Measurements from ENCODE around the gene ENKD1.

Gene ENKD1

GRCh38 chr16:67708368-67708771 lies 41.8 kb upstream of the ENKD1 start:
- H3K4me3 ChIP-seq (ENCODE audit: low read depth, low read length) = no peak overlapping the region
- no peak for TF ChIP-seq CTCF (conservative IDR thresholded peaks at IDR 0.05; ENCODE audit: low read depth, low read length)
- no peak for DNase-seq (ENCODE audit: low read depth)

- no peak overlapping the region for H3K4me3 ChIP-seq (ENCODE audit: low read depth, low read length)
- DNase-seq (ENCODE audit: low read depth) = no peak
- no peak for TF ChIP-seq CTCF (conservative IDR thresholded peaks at IDR 0.05; ENCODE audit: low read depth, low read length)
Observed at GRCh38 chr16:67707790-67708189, 41.2 kb upstream of the ENKD1 start.

- DNase-seq (ENCODE audit: low read depth) = no peak
- TF ChIP-seq CTCF (conservative IDR thresholded peaks at IDR 0.05; ENCODE audit: low read depth, low read length) = no peak
- no peak overlapping the region for H3K4me3 ChIP-seq (ENCODE audit: low read depth, low read length)
Observed at GRCh38 chr16:67707210-67707609, 40.7 kb upstream of the ENKD1 start.

GRCh38 chr16:67704110-67704509 lies 37.6 kb upstream of the ENKD1 start:
- no peak overlapping the region for H3K4me3 ChIP-seq (ENCODE audit: low read depth, low read length)
- no peak for DNase-seq (ENCODE audit: low read depth)
- no peak for TF ChIP-seq CTCF (conservative IDR thresholded peaks at IDR 0.05; ENCODE audit: low read depth, low read length)

GRCh38 chr16:67703626-67704025 lies 37.1 kb upstream of the ENKD1 start:
- no peak overlapping the region for H3K4me3 ChIP-seq (ENCODE audit: low read depth, low read length)
- DNase-seq (ENCODE audit: low read depth) = no peak
- no peak for TF ChIP-seq CTCF (conservative IDR thresholded peaks at IDR 0.05; ENCODE audit: low read depth, low read length)

- no peak for DNase-seq (ENCODE audit: low read depth)
- no peak for TF ChIP-seq CTCF (conservative IDR thresholded peaks at IDR 0.05; ENCODE audit: low read depth, low read length)
- no peak overlapping the region for H3K4me3 ChIP-seq (ENCODE audit: low read depth, low read length)
Observed at GRCh38 chr16:67702130-67702529, 35.6 kb upstream of the ENKD1 start.

- DNase-seq (ENCODE audit: low read depth) = no peak
- H3K4me3 ChIP-seq (ENCODE audit: low read depth, low read length) = no peak overlapping the region
- TF ChIP-seq CTCF (conservative IDR thresholded peaks at IDR 0.05; ENCODE audit: low read depth, low read length) = no peak
Observed at GRCh38 chr16:67701420-67701819, 34.9 kb upstream of the ENKD1 start.
